K562 (cell line): Measurements from ENCODE around the gene MT2A. TPM values are rescaled to one million over a fixed set of nuclear protein-coding genes. Genes with fewer than 3 reads are reported as not detected.

ENCODE experiments used
- ATAC-seq: fragments of 200-7000 bp; cut with Tn5 transposase; 3 replicates; pipeline ENCODE4 v1.9.1; 2020; ENCODE audit warnings: moderate library complexity
- BruUV-seq: library from RNA; stranded (reverse); fragments of 400-500 nt; replicated peaks from 2 replicates; lab custom pipeline; 2021; lab: Mats Ljungman, UMichigan
- CTCF ChIA-PET: fragments of 300-600 bp; formaldehyde crosslinking; extraction: SDS; loops from one replicate; lab custom pipeline; 2021; ENCODE audit warnings: low intra/inter-chr PET ratio; lab: Yijun Ruan, JAX
- POLR2A ChIA-PET: fragments of 300-600, 350-650 bp; sonication (Branson Sonifier 250); formaldehyde crosslinking; extraction: SDS; loops from one replicate; lab custom pipeline; 2021; ENCODE audit warnings: antibody characterized with exemption, inconsistent platforms; lab: Yijun Ruan, JAX
- DNase-seq, 4 experiments: peaks; one replicate each; pipeline versions ENCODE4 v3.0.0 to v3.0.0-alpha.2; 2011 to 2018; ENCODE audit warnings: low spot score in 3 of 4, mixed read lengths in 3 of 4; ENCODE audit errors: extremely low read depth in 1 of 4
- FAIRE-seq: peaks from 2 replicates; lab custom pipeline; 2011; peaks lifted over from hg19 to GRCh38; lab: Jason Lieb, UNC
- H2AFZ ChIP-seq: 2 replicates; pipeline ENCODE4 v1.6.0; 2011; ENCODE audit warnings: low read depth, low read length, control low read depth, inconsistent platforms
- H3K27ac ChIP-seq: fragments of 200-600 bp; 3 replicates; pipeline ENCODE4 v1.8.0; 2011; ENCODE audit warnings: low read depth, mild to moderate bottlenecking, control low read depth, inconsistent platforms, low read length, moderate library complexity, mixed read lengths; ENCODE audit errors: extremely low read depth
- H3K27me3 ChIP-seq, 2 experiments: fragments of 300-600 bp in 1 of 2; 2 replicates in 1 of 2; 3 replicates in 1 of 2; pipeline versions ENCODE4 v1.6.0 to v1.8.0; 2011; ENCODE audit warnings: inconsistent platforms in 2 of 2, low read length in 2 of 2, mild to moderate bottlenecking in 1 of 2, mixed read lengths in 1 of 2, moderate library complexity in 1 of 2; ENCODE audit not compliant: control insufficient read depth in 2 of 2, insufficient read depth in 2 of 2
- H3K36me3 ChIP-seq: fragments of 300-600 bp; 3 replicates; pipeline ENCODE4 v1.8.0; 2011; ENCODE audit warnings: mild to moderate bottlenecking, low read length, inconsistent platforms; ENCODE audit not compliant: control insufficient read depth, insufficient read depth
- H3K4me1 ChIP-seq, 2 experiments: fragments of 200-600 bp in 1 of 2; replicated peaks in 1 of 2; 2 replicates in 1 of 2; 3 replicates in 1 of 2; pipeline versions ENCODE4 v1.5.1 to v1.8.0; 2011; ENCODE audit warnings: inconsistent platforms in 2 of 2, low read length in 2 of 2, mild to moderate bottlenecking in 1 of 2, mixed read lengths in 1 of 2, moderate library complexity in 1 of 2; ENCODE audit not compliant: control insufficient read depth in 2 of 2, insufficient read depth in 2 of 2
- H3K4me2 ChIP-seq: 2 replicates; pipeline ENCODE4 v1.6.1; 2011; ENCODE audit warnings: low read length, control low read depth, inconsistent platforms, mixed read lengths; ENCODE audit not compliant: insufficient read depth
- H3K4me3 ChIP-seq: fragments of 200-600 bp; sonication (generic), shearing (Covaris generic); 2 replicates; pipeline ENCODE4 v1.5.1; 2016; ENCODE audit warnings: control low read depth, inconsistent platforms
- H3K79me2 ChIP-seq: fragments of 200-600 bp; 3 replicates; pipeline ENCODE4 v1.8.0; 2011; ENCODE audit warnings: low read length, inconsistent platforms; ENCODE audit not compliant: control insufficient read depth, insufficient read depth
- H3K9ac ChIP-seq, 2 experiments: 2 replicates each; pipeline versions ENCODE4 v1.6.0 to v1.6.1; 2011; ENCODE audit warnings: low read depth in 2 of 2, low read length in 2 of 2, control low read depth in 1 of 2, inconsistent platforms in 1 of 2, mild to moderate bottlenecking in 1 of 2, mixed read lengths in 1 of 2; ENCODE audit not compliant: insufficient read depth in 1 of 2
- H3K9me1 ChIP-seq: one replicate; pipeline ENCODE4 v1.6.0; 2011; ENCODE audit warnings: inconsistent platforms, mild to moderate bottlenecking, low read length, moderate library complexity; ENCODE audit not compliant: control insufficient read depth, insufficient read depth
- H3K9me3 ChIP-seq: replicated peaks from 2 replicates; pipeline ENCODE4 v1.5.1; 2011; ENCODE audit warnings: low read depth, low read length, inconsistent platforms; ENCODE audit not compliant: control insufficient read depth, insufficient read depth
- H4K20me1 ChIP-seq: replicated peaks from 2 replicates; pipeline ENCODE4 v1.6.1; 2011; ENCODE audit warnings: low read length, inconsistent platforms, mixed read lengths; ENCODE audit not compliant: control insufficient read depth, insufficient read depth
- ETV6 ChIP-seq, 3 experiments: fragments of 150-350 bp in 1 of 3; sonication (generic) in 1 of 3; formaldehyde crosslinking in 1 of 3; IDR thresholded peaks; 2 replicates each; pipeline versions ENCODE4 v1.6.1 to v1.8.0; 2014 to 2022; ENCODE audit warnings: borderline replicate concordance in 2 of 3, low read depth in 2 of 3, antibody characterized with exemption in 1 of 3, low read length in 1 of 3, mild to moderate bottlenecking in 1 of 3, missing genetic modification reagents in 1 of 3
- PML ChIP-seq: IDR thresholded peaks from 2 replicates; pipeline ENCODE4 v1.6.1; 2012; ENCODE audit warnings: low read length, inconsistent platforms
- SNIP1 ChIP-seq: fragments of 450-650 bp; IDR thresholded peaks from 2 replicates; pipeline ENCODE4 v1.7.1; 2017; ENCODE audit warnings: low read depth, mild to moderate bottlenecking
- ZNF143 ChIP-seq: sonication (generic); formaldehyde crosslinking; IDR thresholded peaks from 2 replicates; pipeline ENCODE4 v1.9.0; 2022; ENCODE audit warnings: mild to moderate bottlenecking, missing genetic modification reagents
- ZNF184 ChIP-seq: sonication (generic); formaldehyde crosslinking; IDR thresholded peaks from 2 replicates; pipeline ENCODE4 v1.5.0; 2020; ENCODE audit warnings: missing genetic modification reagents
- WGBS: fragments of 100-300 bp; shearing (Covaris generic); methylation state at CpG from one replicate; pipeline ENCODE4 v1.1.6; 2016; ENCODE audit warnings: low coverage, mixed read lengths; ENCODE audit not compliant: insufficient coverage; ENCODE audit errors: missing lambda C conversion rate; 5-methylcytosine and 5-hydroxymethylcytosine counted together
- in situ Hi-C: fragments of 300-500 bp; cut with MboI; formaldehyde crosslinking; loops from 4 replicates; pipeline ENCODE4 v1.15.0; 2018; ENCODE audit warnings: inconsistent platforms, mixed read lengths
- intact Hi-C: fragments of 100-400 bp; cut with micrococcal nuclease; formaldehyde crosslinking; loops from 2 replicates; pipeline ENCODE4 v1.14.2; 2022
- polyA plus RNA-seq, 8 experiments: library from polyadenylated mRNA; depleted of rRNA in 4 of 8; stranded (reverse) in 5 of 8; unstranded in 3 of 8; fragments of >200 nt; fragmentation: Nextera tagmentation in 2 of 8; fragmentation: Illumina TruSeq in 1 of 8; extraction: Ambion mirVana in 2 of 8; extraction: Trizol in 1 of 8; gene quantifications; 2 replicates each; pipeline versions ENCODE4 v1.2.1 to v1.2.3, GENCODE V29; 2011 to 2014; ENCODE audit warnings: inconsistent platforms in 1 of 8, missing spikeins in 1 of 8
- total RNA-seq, 7 experiments: library from RNA; depleted of rRNA in 6 of 7; stranded (reverse); fragments of >200 nt in 6 of 7; fragmentation: Illumina TruSeq in 2 of 7; extraction: Trizol in 2 of 7; gene quantifications; 2 replicates each; pipeline versions ENCODE4 v1.2.1 to v1.2.3, GENCODE V29; 2011 to 2021; ENCODE audit warnings: low replicate concordance in 1 of 7
- TF ChIP-seq, protein P1 (sequence below): fragments of 450-650 bp; IDR thresholded peaks from 2 replicates; pipeline ENCODE4 v1.6.1; 2016; ENCODE audit warnings: borderline replicate concordance
- TF ChIP-seq, protein P2 (sequence below): fragments of 200-600 bp; sonication (generic); IDR thresholded peaks from one replicate; pipeline ENCODE4 v1.6.1; 2012; ENCODE audit warnings: mild to moderate bottlenecking, low read depth, low read length, inconsistent platforms

The MT2A gene
- total and polyA plus RNA-seq, 9 of the 15 experiments (the other 6 are each of a cell fraction or from before 2014, with no cell fraction given), result 2.0 to 16.9 (median 8.5) TPM

DNA sequence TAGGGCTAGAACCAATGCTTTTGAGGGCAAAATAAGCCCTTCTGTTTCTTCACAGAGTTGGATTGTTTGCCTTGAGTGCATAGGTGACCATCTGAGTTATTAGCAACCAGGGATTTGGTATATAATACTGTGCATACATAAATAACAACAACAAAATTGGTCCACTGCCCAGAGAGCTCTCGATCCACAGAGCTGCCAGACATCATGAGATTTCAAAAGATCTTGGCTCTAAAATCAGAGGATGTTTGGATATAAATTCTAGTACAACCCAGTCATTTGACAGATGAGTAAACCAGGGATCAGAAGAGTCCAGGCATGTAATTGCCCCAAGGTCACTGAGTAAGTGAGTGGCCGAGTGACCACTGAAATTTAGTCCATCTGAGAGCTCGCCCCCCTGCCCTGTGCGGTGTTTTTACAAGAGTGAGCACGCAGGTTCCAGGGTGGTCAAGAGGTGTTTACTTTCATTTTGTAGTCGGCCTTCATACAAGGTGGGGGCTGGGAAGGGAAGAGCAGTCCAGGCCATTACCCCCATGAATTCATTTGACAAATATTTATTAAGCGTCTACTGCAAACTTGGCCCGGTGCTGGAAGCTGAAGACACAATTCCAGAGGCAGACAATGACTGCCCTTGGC is 1.8 kb upstream of the MT2A start:
- in situ Hi-C loops, result no loop called here
- no peak overlapping the region for H3K27ac ChIP-seq
- ATAC-seq, result no peak
- H3K9ac ChIP-seq, result no peak overlapping the region
- no peak overlapping the region for H3K4me3 ChIP-seq
- 71% methylated on average over 8 of the region's 8 CpGs for WGBS
- 0 out of 5 replicates have a peak, but pooled peaks cover 0 to 3% of the 10 kb centered on the region in 2 experiments for H3K27me3 ChIP-seq
- H4K20me1 ChIP-seq, result no peaks in the 10 kb centered on the region
- ChIA-PET POLR2A (interaction anchor here (1.5 kb wide), 1 partner anchor 15 kb away, joined by 3 read pairs; no protein-coding TSS in a partner anchor), CTCF (no interaction called here)
- no peaks in the 10 kb centered on the region for H3K36me3 ChIP-seq
- intact Hi-C loops, result no loop called here
- H2AFZ ChIP-seq, result peak overlapping the region; percentile 73
- no peak overlapping the region; the same call in 1 of the 2 replicates for H3K4me2 ChIP-seq
- no peak for DNase-seq
- peaks cover 27 to 29% of the 10 kb centered on the region in 2 experiments for H3K4me1 ChIP-seq
- FAIRE-seq, result no peak
- H3K9me1 ChIP-seq, result no peaks in the 10 kb centered on the region
- no peaks in the 10 kb centered on the region for H3K9me3 ChIP-seq
- no TSS peak for BruUV-seq
- no peaks in the 10 kb centered on the region for H3K79me2 ChIP-seq
- TF ChIP-seq ETV6 (IDR thresholded peaks at IDR 0.05; ENCODE audit: borderline replicate concordance in 1 of 2, low read depth in 2 of 2, low read length in 1 of 2) (no peak), ETV6 (CRISPR knock-in tag; IDR thresholded peaks at IDR 0.05; ENCODE audit: borderline replicate concordance) (no peak), SNIP1 (no peak), ZNF184 (peak; percentile 64; the same call in 1 of the 2 replicates), PML (no peak), ZNF143 (CRISPR knock-in tag) (no peak)
- TF ChIP-seq, protein P1, sequence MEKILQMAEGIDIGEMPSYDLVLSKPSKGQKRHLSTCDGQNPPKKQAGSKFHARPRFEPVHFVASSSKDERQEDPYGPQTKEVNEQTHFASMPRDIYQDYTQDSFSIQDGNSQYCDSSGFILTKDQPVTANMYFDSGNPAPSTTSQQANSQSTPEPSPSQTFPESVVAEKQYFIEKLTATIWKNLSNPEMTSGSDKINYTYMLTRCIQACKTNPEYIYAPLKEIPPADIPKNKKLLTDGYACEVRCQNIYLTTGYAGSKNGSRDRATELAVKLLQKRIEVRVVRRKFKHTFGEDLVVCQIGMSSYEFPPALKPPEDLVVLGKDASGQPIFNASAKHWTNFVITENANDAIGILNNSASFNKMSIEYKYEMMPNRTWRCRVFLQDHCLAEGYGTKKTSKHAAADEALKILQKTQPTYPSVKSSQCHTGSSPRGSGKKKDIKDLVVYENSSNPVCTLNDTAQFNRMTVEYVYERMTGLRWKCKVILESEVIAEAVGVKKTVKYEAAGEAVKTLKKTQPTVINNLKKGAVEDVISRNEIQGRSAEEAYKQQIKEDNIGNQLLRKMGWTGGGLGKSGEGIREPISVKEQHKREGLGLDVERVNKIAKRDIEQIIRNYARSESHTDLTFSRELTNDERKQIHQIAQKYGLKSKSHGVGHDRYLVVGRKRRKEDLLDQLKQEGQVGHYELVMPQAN, result no peak
- TF ChIP-seq, protein P2, sequence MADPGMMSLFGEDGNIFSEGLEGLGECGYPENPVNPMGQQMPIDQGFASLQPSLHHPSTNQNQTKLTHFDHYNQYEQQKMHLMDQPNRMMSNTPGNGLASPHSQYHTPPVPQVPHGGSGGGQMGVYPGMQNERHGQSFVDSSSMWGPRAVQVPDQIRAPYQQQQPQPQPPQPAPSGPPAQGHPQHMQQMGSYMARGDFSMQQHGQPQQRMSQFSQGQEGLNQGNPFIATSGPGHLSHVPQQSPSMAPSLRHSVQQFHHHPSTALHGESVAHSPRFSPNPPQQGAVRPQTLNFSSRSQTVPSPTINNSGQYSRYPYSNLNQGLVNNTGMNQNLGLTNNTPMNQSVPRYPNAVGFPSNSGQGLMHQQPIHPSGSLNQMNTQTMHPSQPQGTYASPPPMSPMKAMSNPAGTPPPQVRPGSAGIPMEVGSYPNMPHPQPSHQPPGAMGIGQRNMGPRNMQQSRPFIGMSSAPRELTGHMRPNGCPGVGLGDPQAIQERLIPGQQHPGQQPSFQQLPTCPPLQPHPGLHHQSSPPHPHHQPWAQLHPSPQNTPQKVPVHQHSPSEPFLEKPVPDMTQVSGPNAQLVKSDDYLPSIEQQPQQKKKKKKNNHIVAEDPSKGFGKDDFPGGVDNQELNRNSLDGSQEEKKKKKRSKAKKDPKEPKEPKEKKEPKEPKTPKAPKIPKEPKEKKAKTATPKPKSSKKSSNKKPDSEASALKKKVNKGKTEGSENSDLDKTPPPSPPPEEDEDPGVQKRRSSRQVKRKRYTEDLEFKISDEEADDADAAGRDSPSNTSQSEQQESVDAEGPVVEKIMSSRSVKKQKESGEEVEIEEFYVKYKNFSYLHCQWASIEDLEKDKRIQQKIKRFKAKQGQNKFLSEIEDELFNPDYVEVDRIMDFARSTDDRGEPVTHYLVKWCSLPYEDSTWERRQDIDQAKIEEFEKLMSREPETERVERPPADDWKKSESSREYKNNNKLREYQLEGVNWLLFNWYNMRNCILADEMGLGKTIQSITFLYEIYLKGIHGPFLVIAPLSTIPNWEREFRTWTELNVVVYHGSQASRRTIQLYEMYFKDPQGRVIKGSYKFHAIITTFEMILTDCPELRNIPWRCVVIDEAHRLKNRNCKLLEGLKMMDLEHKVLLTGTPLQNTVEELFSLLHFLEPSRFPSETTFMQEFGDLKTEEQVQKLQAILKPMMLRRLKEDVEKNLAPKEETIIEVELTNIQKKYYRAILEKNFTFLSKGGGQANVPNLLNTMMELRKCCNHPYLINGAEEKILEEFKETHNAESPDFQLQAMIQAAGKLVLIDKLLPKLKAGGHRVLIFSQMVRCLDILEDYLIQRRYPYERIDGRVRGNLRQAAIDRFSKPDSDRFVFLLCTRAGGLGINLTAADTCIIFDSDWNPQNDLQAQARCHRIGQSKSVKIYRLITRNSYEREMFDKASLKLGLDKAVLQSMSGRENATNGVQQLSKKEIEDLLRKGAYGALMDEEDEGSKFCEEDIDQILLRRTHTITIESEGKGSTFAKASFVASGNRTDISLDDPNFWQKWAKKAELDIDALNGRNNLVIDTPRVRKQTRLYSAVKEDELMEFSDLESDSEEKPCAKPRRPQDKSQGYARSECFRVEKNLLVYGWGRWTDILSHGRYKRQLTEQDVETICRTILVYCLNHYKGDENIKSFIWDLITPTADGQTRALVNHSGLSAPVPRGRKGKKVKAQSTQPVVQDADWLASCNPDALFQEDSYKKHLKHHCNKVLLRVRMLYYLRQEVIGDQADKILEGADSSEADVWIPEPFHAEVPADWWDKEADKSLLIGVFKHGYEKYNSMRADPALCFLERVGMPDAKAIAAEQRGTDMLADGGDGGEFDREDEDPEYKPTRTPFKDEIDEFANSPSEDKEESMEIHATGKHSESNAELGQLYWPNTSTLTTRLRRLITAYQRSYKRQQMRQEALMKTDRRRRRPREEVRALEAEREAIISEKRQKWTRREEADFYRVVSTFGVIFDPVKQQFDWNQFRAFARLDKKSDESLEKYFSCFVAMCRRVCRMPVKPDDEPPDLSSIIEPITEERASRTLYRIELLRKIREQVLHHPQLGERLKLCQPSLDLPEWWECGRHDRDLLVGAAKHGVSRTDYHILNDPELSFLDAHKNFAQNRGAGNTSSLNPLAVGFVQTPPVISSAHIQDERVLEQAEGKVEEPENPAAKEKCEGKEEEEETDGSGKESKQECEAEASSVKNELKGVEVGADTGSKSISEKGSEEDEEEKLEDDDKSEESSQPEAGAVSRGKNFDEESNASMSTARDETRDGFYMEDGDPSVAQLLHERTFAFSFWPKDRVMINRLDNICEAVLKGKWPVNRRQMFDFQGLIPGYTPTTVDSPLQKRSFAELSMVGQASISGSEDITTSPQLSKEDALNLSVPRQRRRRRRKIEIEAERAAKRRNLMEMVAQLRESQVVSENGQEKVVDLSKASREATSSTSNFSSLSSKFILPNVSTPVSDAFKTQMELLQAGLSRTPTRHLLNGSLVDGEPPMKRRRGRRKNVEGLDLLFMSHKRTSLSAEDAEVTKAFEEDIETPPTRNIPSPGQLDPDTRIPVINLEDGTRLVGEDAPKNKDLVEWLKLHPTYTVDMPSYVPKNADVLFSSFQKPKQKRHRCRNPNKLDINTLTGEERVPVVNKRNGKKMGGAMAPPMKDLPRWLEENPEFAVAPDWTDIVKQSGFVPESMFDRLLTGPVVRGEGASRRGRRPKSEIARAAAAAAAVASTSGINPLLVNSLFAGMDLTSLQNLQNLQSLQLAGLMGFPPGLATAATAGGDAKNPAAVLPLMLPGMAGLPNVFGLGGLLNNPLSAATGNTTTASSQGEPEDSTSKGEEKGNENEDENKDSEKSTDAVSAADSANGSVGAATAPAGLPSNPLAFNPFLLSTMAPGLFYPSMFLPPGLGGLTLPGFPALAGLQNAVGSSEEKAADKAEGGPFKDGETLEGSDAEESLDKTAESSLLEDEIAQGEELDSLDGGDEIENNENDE, result no peak
